ENCODE results near the gene LAIR1.

LAIR1 gene

DNA sequence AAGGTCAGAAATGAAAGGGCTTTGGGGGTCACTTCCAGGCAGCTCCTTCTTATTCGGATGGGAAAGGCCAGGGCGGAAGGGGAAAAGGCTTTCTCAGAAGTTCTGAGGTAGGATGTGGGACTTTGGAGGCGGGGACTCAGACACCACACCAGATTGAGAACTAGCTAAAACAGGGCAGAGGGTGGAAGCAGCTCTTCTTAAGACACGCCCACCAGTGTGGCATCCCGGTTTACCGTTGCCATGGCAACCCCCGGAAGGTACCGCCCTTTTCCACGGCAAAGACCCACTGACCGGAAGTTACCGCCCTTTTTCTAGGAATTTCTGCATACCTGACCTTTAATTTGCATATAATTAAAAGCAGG lies 48.0 kb downstream of the LAIR1 start:
- no peak for DNase-seq

DNA sequence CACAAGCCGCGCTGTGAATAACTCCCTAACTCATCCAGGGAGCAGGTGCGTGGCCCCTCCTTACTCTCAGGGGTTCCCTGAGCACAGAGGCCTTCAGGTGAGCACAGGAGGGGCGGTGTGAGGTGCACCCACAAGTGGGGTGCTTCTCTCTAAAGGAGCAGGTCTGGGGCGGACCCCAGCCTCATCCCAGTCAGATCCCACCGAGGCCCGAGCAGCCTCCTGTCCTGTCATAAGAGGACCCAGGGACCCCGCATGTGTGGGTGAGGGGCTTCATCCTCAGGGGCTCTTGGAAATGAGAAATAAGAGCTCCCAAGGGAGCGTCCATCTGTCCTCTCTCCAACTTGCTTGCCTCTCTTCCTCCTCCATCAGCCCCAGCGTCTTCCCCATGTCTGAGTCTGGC lies 48.8 kb downstream of the LAIR1 start:
- no peak for DNase-seq

GRCh38 chr19:54312436-54313377 lies 52.0 kb downstream of the LAIR1 start, which contains the start of gene LILRA5:
LILRA5 (minus strand) TSS chr19:54313166; CDS start chr19:54313019, 147 bp downstream.
- no peak for DNase-seq

- no peak for DNase-seq
Measured at GRCh38 chr19:54312011-54312410, 52.7 kb downstream of the LAIR1 start.

DNA sequence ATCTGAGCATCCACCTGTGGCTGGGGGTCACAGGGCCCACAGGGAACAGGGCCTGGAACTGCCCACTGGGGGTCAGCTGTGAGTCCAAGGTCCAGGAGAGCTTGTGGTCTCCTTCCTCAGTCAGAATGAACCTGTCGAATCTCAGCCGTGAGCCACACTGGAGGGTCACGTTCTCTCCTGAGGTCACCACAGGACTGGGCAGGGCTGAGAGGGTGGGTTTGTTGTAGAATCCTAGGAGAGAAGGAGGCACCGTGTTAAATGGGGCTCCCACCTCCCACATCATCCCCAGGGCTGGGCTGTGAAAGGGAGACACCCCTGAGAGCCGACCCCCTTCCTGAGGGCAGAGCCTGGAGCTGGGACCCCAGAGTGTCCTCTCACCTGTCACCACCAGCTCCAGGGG lies 53.2 kb downstream of the LAIR1 start:
- DNase-seq: no peak

- DNase-seq: no peak
Measured at GRCh38 chr19:54310543-54310942, 54.2 kb downstream of the LAIR1 start.

- DNase-seq: no peak
Measured at GRCh38 chr19:54309811-54310210, 54.9 kb downstream of the LAIR1 start.

DNA sequence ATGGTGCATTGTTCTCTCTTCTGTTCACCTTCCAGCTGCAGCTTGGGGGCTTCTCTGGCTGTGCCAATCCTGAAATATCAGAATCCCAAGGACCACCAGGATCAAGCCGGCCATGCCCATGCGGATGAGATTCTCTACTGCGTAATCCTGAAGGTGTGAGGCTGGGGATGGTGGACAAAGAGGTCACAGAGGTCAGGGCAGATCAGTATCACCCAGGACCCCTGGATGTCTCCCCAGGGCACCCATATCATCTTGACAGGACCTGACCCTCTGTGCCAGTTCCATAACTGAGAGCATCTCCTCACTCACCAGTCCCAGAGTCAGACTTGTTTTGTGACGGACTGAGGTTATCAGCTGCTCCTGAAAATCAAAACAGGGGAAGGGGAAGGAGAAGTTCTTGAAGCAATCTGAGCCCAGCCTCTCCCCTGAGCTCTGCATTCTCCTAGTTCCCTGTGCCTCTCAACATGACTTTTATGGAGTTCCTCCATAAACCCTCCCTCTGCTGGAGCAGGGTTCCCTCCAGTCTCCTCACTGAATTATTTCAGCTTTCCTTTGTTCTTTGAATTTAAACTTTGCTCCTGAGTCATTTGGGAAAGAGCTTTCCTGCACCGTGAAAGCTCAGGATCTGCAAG lies 57.2 kb downstream of the LAIR1 start:
- no peak for DNase-seq

DNA sequence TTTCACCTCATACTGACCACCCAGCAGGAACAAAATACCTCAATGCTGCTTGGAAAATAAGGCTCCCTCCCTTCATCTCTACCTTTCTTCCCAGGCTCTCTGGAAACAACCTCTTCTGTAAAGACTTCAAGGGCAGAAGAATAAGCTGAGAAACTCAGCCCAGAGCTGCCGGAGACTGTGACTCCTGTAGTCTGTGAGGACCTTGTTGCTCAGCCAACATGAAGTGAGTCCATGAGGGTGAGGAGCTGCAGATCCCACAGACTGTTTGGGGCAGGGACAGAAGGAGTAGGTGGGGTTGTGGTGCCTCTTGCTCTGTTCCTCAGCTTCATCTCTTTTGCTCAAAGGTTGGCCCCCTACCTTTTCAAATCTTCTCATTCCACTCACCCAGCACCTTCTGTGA lies 59.6 kb downstream of the LAIR1 start:
- DNase-seq: no peak

- DNase-seq: peak; percentile 2
Measured at GRCh38 chr19:54302257-54302656, 62.5 kb downstream of the LAIR1 start.
